Measurements from ENCODE around the gene ANKRD11. TPM values are rescaled to one million over a fixed set of nuclear protein-coding genes. Genes with fewer than 3 reads are reported as not detected.

Gene ANKRD11
- total RNA-seq, 1 donor from 2014 or later: 63.8 TPM

- TF ChIP-seq CTCF (IDR thresholded peaks at IDR 0.05; ENCODE audit: borderline replicate concordance): no peak
- Histone ChIP-seq H3K4me3 (no peak overlapping the region), H3K27me3 (ENCODE audit: low read depth) (no peaks in the 10 kb centered on the region), H3K9me3 (replicated peaks) (no peaks in the 10 kb centered on the region), H3K27ac (replicated peaks) (peak overlapping the region; percentile 62), H3K36me3 (no peaks in the 10 kb centered on the region), H3K4me1 (peaks cover 96% of the 10 kb centered on the region)
- no peak for DNase-seq
- intact Hi-C loops (cut with micrococcal nuclease): no loop called here
Observed at GRCh38 chr16:89410322-89410721, 80.0 kb downstream of the ANKRD11 start.

- DNase-seq: no peak
- Histone ChIP-seq H3K4me3 (no peak overlapping the region), H3K36me3 (no peaks in the 10 kb centered on the region), H3K4me1 (peaks cover 98% of the 10 kb centered on the region), H3K9me3 (replicated peaks) (no peaks in the 10 kb centered on the region), H3K27ac (replicated peaks) (peak overlapping the region; percentile 31), H3K27me3 (ENCODE audit: low read depth) (no peaks in the 10 kb centered on the region)
- intact Hi-C loops (cut with micrococcal nuclease): no loop called here
- no peak for TF ChIP-seq CTCF (IDR thresholded peaks at IDR 0.05; ENCODE audit: borderline replicate concordance)
Observed at GRCh38 chr16:89409161-89409711, 81.1 kb downstream of the ANKRD11 start.

GRCh38 chr16:89408315-89408714 lies 82.0 kb downstream of the ANKRD11 start:
- peak; percentile 57 for DNase-seq
- peaks cover 98% of the 10 kb centered on the region for H3K4me1 ChIP-seq
- H3K27ac ChIP-seq (replicated peaks): peak overlapping the region; percentile 31
- H3K36me3 ChIP-seq: no peaks in the 10 kb centered on the region
- TF ChIP-seq CTCF (IDR thresholded peaks at IDR 0.05; ENCODE audit: borderline replicate concordance): no peak
- intact Hi-C loops (cut with micrococcal nuclease): no loop called here
- H3K9me3 ChIP-seq (replicated peaks): no peaks in the 10 kb centered on the region
- no peak overlapping the region for H3K4me3 ChIP-seq
- no peaks in the 10 kb centered on the region for H3K27me3 ChIP-seq (ENCODE audit: low read depth)

- H3K9me3 ChIP-seq (replicated peaks): no peaks in the 10 kb centered on the region
- DNase-seq: peak; percentile 33
- H3K4me1 ChIP-seq: peaks cover 98% of the 10 kb centered on the region
- no peak overlapping the region for H3K4me3 ChIP-seq
- TF ChIP-seq CTCF (IDR thresholded peaks at IDR 0.05; ENCODE audit: borderline replicate concordance): no peak
- H3K27me3 ChIP-seq (ENCODE audit: low read depth): no peaks in the 10 kb centered on the region
- H3K36me3 ChIP-seq: no peaks in the 10 kb centered on the region
- H3K27ac ChIP-seq (replicated peaks): peak overlapping the region; percentile 31
- intact Hi-C loops (cut with micrococcal nuclease): no loop called here
Observed at GRCh38 chr16:89407925-89408300, 82.4 kb downstream of the ANKRD11 start.

DNA sequence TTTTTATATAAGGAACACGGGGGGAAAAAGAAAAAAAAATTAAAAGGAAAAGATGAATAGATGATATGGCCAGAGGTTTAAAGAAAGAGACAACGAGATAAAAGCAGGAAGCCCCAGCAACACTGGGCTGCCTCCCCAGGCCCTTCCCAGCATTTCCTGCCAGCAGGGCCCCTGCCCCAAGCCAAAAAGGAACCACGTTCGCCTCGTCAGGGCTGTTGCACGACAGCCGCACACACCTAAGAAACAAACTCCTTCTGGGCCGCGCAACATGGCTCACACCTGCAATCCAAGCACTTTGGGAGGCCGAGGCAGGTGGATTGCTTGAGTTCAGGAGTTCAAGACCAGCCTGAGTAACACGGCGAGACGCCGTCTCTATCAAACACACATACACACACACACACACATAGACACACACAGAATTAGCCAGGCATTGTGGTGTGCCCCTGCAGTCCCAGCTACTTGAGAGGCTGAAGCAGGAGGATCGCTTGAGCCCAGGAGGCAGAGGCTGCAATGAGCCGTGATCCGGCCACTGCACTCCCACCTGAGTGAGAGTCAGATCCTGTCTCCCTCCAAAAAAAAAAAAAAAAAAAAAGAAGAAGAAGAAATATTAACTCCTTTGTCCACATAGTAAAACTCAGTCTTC lies 83.0 kb downstream of the ANKRD11 start:
- Histone ChIP-seq H3K27me3 (ENCODE audit: low read depth) (no peaks in the 10 kb centered on the region), H3K36me3 (no peaks in the 10 kb centered on the region), H3K4me1 (peaks cover 96% of the 10 kb centered on the region), H3K4me3 (no peak overlapping the region), H3K27ac (replicated peaks) (peak overlapping the region; percentile 10), H3K9me3 (replicated peaks) (no peaks in the 10 kb centered on the region)
- no peak for TF ChIP-seq CTCF (IDR thresholded peaks at IDR 0.05; ENCODE audit: borderline replicate concordance)
- no peak for DNase-seq
- intact Hi-C loops (cut with micrococcal nuclease): no loop called here
